HCT116 (cell line): ENCODE data around the gene CAPSL. TPM values are rescaled to one million over a fixed set of nuclear protein-coding genes. Genes with fewer than 3 reads are reported as not detected.

Experiments
- ATAC-seq: fragments of 200-7000 bp; cut with Tn5 transposase; 2 replicates; pipeline ENCODE4 v1.9.1; 2020; ENCODE audit warnings: mild to moderate bottlenecking, moderate library complexity
- BruUV-seq: library from RNA; stranded (reverse); fragments of 400-500 nt; replicated peaks from 2 replicates; lab custom pipeline; 2021; lab: Mats Ljungman, UMichigan
- CTCF ChIA-PET: fragments of 300-600 bp; sonication (Branson Sonifier 250); formaldehyde crosslinking; loops from one replicate; lab custom pipeline; 2021; ENCODE audit warnings: antibody characterized with exemption; lab: Charles Lee
- POLR2A ChIA-PET: fragments of 300-600, 350-600 bp; sonication (Branson Sonifier 250); formaldehyde crosslinking; loops from one replicate; lab custom pipeline; 2021; ENCODE audit warnings: antibody characterized with exemption; lab: Charles Lee
- RAD21 ChIA-PET, 2 experiments: fragments of 300-600 bp; sonication (Branson Sonifier 250); formaldehyde crosslinking; loops; one replicate each; lab custom pipeline; 2023; ENCODE audit warnings: low total read pairs in 2 of 2; ENCODE audit not compliant: uncharacterized antibody in 2 of 2, unreplicated experiment in 2 of 2, low non-redundant PET in 1 of 2; lab: Charles Lee
- DNase-seq: peaks from one replicate; pipeline ENCODE4 v3.0.0-alpha.2; 2010; ENCODE audit warnings: low read depth, low spot score
- H2AFZ ChIP-seq: fragments of 200-600 bp; shearing (Covaris generic), sonication (generic); 2 replicates; pipeline ENCODE4 v1.6.1; 2017; ENCODE audit warnings: low read depth, mixed run types, mixed read lengths, antibody characterized with exemption, low read length; ENCODE audit not compliant: poor library complexity, severe bottlenecking
- H3K27ac ChIP-seq: 2 replicates; pipeline ENCODE4 v1.5.1; 2012; ENCODE audit warnings: low read depth, low read length
- H3K27me3 ChIP-seq: fragments of 200-600 bp; sonication (generic); 2 replicates; pipeline ENCODE4 v1.6.1; 2016; ENCODE audit warnings: mixed run types, low read length, mixed read lengths; ENCODE audit not compliant: insufficient read depth
- H3K36me3 ChIP-seq, 2 experiments: fragments of 200-500 bp in 1 of 2; fragments of 200-600 bp in 1 of 2; sonication (Bioruptor generic) in 1 of 2; sonication (generic) in 1 of 2; 2 replicates each; pipeline versions ENCODE4 v1.5.1 to v1.6.1; 2014 to 2016; ENCODE audit warnings: low read length in 2 of 2, inconsistent platforms in 1 of 2, mixed read lengths in 1 of 2, mixed run types in 1 of 2; ENCODE audit not compliant: insufficient read depth in 2 of 2, control insufficient read depth in 1 of 2
- H3K4me1 ChIP-seq, 2 experiments: fragments of 200-600 bp in 1 of 2; sonication (generic) in 1 of 2; 2 replicates each; pipeline versions ENCODE4 v1.5.1 to v1.6.1; 2012 to 2017; ENCODE audit warnings: low read length in 2 of 2, inconsistent platforms in 1 of 2, mild to moderate bottlenecking in 1 of 2, mixed read lengths in 1 of 2, mixed run types in 1 of 2, moderate library complexity in 1 of 2; ENCODE audit not compliant: insufficient read depth in 2 of 2, control insufficient read depth in 1 of 2
- H3K4me2 ChIP-seq: fragments of 200-600 bp; sonication (generic); 2 replicates; pipeline ENCODE4 v1.6.1; 2017; ENCODE audit warnings: mixed run types, low read length, mixed read lengths
- H3K4me3 ChIP-seq, 2 experiments: fragments of 200-600 bp in 1 of 2; sonication (generic) in 1 of 2; replicated peaks in 1 of 2; 2 replicates each; pipeline ENCODE4 v1.5.1; 2011 to 2016; ENCODE audit warnings: low read length in 2 of 2, control low read depth in 1 of 2, low read depth in 1 of 2, mild to moderate bottlenecking in 1 of 2, mixed read lengths in 1 of 2, mixed run types in 1 of 2
- H3K79me2 ChIP-seq: fragments of 200-600 bp; sonication (generic); 2 replicates; pipeline ENCODE4 v1.6.1; 2017; ENCODE audit warnings: mild to moderate bottlenecking, mixed run types, low read length, moderate library complexity, mixed read lengths; ENCODE audit not compliant: insufficient read depth
- H3K9ac ChIP-seq: fragments of 200-600 bp; sonication (generic); 2 replicates; pipeline ENCODE4 v1.6.1; 2016; ENCODE audit warnings: low read length, mixed read lengths
- H3K9me2 ChIP-seq: fragments of 200-600 bp; sonication (generic), shearing (Covaris generic); 2 replicates; pipeline ENCODE4 v1.6.1; 2017; ENCODE audit warnings: mixed run types, mild to moderate bottlenecking, moderate library complexity; ENCODE audit not compliant: insufficient read depth
- H3K9me3 ChIP-seq, 2 experiments: fragments of 200-500 bp in 1 of 2; fragments of 200-600 bp in 1 of 2; sonication (Bioruptor generic) in 1 of 2; sonication (generic) in 1 of 2; 2 replicates each; pipeline ENCODE4 v1.6.1; 2014 to 2017; ENCODE audit warnings: low read length in 2 of 2, mixed read lengths in 2 of 2, inconsistent platforms in 1 of 2, low read depth in 1 of 2, mild to moderate bottlenecking in 1 of 2, mixed run types in 1 of 2, moderate library complexity in 1 of 2; ENCODE audit not compliant: control insufficient read depth in 1 of 2, insufficient read depth in 1 of 2
- H4K20me1 ChIP-seq: fragments of 200-600 bp; sonication (generic), shearing (Covaris generic); 2 replicates; pipeline ENCODE4 v1.6.1; 2017; ENCODE audit warnings: mixed run types, mild to moderate bottlenecking, moderate library complexity; ENCODE audit not compliant: insufficient read depth
- ATF3 ChIP-seq: IDR thresholded peaks from 2 replicates; pipeline ENCODE4 v1.6.1; 2012
- CBX3 ChIP-seq: IDR thresholded peaks from 2 replicates; pipeline ENCODE4 v1.6.1; 2012; ENCODE audit warnings: low read depth
- CEBPB ChIP-seq: IDR thresholded peaks from 2 replicates; pipeline ENCODE4 v1.6.1; 2012; ENCODE audit warnings: low read depth
- CTCF ChIP-seq, 3 experiments: fragments of 200-600 bp in 1 of 3; sonication (generic) in 1 of 3; IDR thresholded peaks in 2 of 3; conservative IDR thresholded peaks in 1 of 3; 2 replicates each; pipeline ENCODE4 v1.5.1; 2012 to 2017; ENCODE audit warnings: low read depth in 2 of 3, low read length in 2 of 3, antibody characterized with exemption in 1 of 3, borderline replicate concordance in 1 of 3, control low read depth in 1 of 3, mild to moderate bottlenecking in 1 of 3, mixed read lengths in 1 of 3, mixed run types in 1 of 3, moderate library complexity in 1 of 3; ENCODE audit not compliant: insufficient read depth in 1 of 3
- EGR1 ChIP-seq: IDR thresholded peaks from 2 replicates; pipeline ENCODE4 v1.6.1; 2012; ENCODE audit warnings: low read depth
- ELF1 ChIP-seq: IDR thresholded peaks from 2 replicates; pipeline ENCODE4 v1.6.1; 2012; ENCODE audit warnings: low read depth, borderline replicate concordance
- EZH2phosphoT487 ChIP-seq: fragments of 200-600 bp; IDR thresholded peaks from 2 replicates; pipeline ENCODE4 v1.6.1; 2018; ENCODE audit warnings: antibody characterized with exemption, borderline replicate concordance
- JUND ChIP-seq: IDR thresholded peaks from 2 replicates; pipeline ENCODE4 v1.6.1; 2012
- MAX ChIP-seq: IDR thresholded peaks from 2 replicates; pipeline ENCODE4 v1.6.1; 2012
- POLR2A ChIP-seq: IDR thresholded peaks from 2 replicates; pipeline ENCODE4 v1.7.0; 2011; ENCODE audit warnings: borderline replicate concordance; ENCODE audit not compliant: insufficient read depth, insufficient read length; ENCODE audit errors: extremely low read depth
- POLR2AphosphoS5 ChIP-seq: IDR thresholded peaks from 2 replicates; pipeline ENCODE4 v1.6.1; 2011; ENCODE audit warnings: mild to moderate bottlenecking, low read depth, low read length, moderate library complexity
- RAD21 ChIP-seq: IDR thresholded peaks from 2 replicates; pipeline ENCODE4 v1.6.1; 2012; ENCODE audit warnings: low read depth, mild to moderate bottlenecking
- SP1 ChIP-seq: IDR thresholded peaks from 2 replicates; pipeline ENCODE4 v1.6.1; 2012; ENCODE audit warnings: low read depth
- YY1 ChIP-seq: IDR thresholded peaks from 2 replicates; pipeline ENCODE4 v1.6.1; 2011; ENCODE audit warnings: low read length, low read depth, moderate library complexity, mild to moderate bottlenecking; ENCODE audit not compliant: insufficient replicate concordance; ENCODE audit errors: extremely low read depth
- ZBTB33 ChIP-seq: IDR thresholded peaks from 2 replicates; pipeline ENCODE4 v1.6.1; 2011; ENCODE audit warnings: mild to moderate bottlenecking, low read length, moderate library complexity; ENCODE audit not compliant: insufficient replicate concordance; ENCODE audit errors: extremely low read depth
- ZNF274 ChIP-seq: fragments of 200-500 bp; sonication (Bioruptor generic); IDR thresholded peaks from 2 replicates; pipeline ENCODE4 v1.6.1; 2014; ENCODE audit warnings: mild to moderate bottlenecking, low read depth, low read length, inconsistent platforms
- intact Hi-C: fragments of 100-400 bp; cut with micrococcal nuclease; formaldehyde crosslinking; loops from 2 replicates; pipeline ENCODE4 v1.10.0; 2022
- total RNA-seq: library from RNA; stranded (reverse); gene quantifications from one replicate; pipeline ENCODE4 v1.2.1, GENCODE V29; 2021; ENCODE audit not compliant: unreplicated experiment

The CAPSL gene
- total RNA-seq, 1 experiment from 2014 or later, result not detected

- TF ChIP-seq CTCF (IDR thresholded peaks at IDR 0.05 in 2 of 3, conservative IDR thresholded peaks at IDR 0.05 in 1 of 3; ENCODE audit: borderline replicate concordance in 1 of 3, insufficient read depth in 1 of 3, low read depth in 2 of 3, low read length in 2 of 3) (no peak), ELF1 (no peak), EGR1 (no peak)
- TF ChIP-seq, all 23 proteins: peak for 0
Observed at GRCh38 chr5:35903631-35904203, 34.7 kb downstream of the CAPSL start (continued).

GRCh38 chr5:35902046-35902672, 36.3 kb downstream of the CAPSL start:
- no peak overlapping the region for H3K9ac ChIP-seq
- H3K36me3 ChIP-seq, result no peaks in the 10 kb centered on the region
- ChIA-PET RAD21 (no interaction called here), POLR2A (no interaction called here), CTCF (no interaction called here)
- peaks cover 11% of the 10 kb centered on the region for H3K27me3 ChIP-seq
- no TSS peak for BruUV-seq
- no peak overlapping the region for H3K4me2 ChIP-seq
- H3K9me3 ChIP-seq, result no peaks in the 10 kb centered on the region
- DNase-seq, result no peak
- H2AFZ ChIP-seq, result no peak overlapping the region
- H3K9me2 ChIP-seq, result no peaks in the 10 kb centered on the region
- H4K20me1 ChIP-seq, result no peaks in the 10 kb centered on the region
- no peak overlapping the region for H3K4me3 ChIP-seq
- H3K79me2 ChIP-seq, result no peaks in the 10 kb centered on the region
- TF ChIP-seq MAX (no peak), EZH2phosphoT487 (no peak), SP1 (no peak), POLR2AphosphoS5 (no peak), ATF3 (no peak), CEBPB (no peak), CTCF (IDR thresholded peaks at IDR 0.05 in 2 of 3, conservative IDR thresholded peaks at IDR 0.05 in 1 of 3; ENCODE audit: borderline replicate concordance in 1 of 3, insufficient read depth in 1 of 3, low read depth in 2 of 3, low read length in 2 of 3) (no peak), RAD21 (no peak), CBX3 (no peak), EGR1 (no peak), YY1 (no peak), ZNF274 (no peak), JUND (no peak), ZBTB33 (no peak), POLR2A (no peak), ELF1 (no peak)
- TF ChIP-seq, all 23 proteins: peak for 0
- no peak for ATAC-seq
- Histone ChIP-seq H3K27ac (no peak overlapping the region), H3K4me1 (no peaks in the 10 kb centered on the region)
- intact Hi-C loops, result no loop called here
